GM18858 (cell line): ENCODE measurements around the gene SMTNL1.
"Not testable (repeated sequence)": the region's sequence is repeated elsewhere in the genome, so short reads cannot be mapped to it uniquely, and the experiment has no call there.

ENCODE experiments used
- ATAC-seq: cut with Tn5 transposase; IDR thresholded peaks from one replicate; pipeline ENCODE4 v1.9.1; 2021; ENCODE audit not compliant: unreplicated experiment

SMTNL1 gene

GRCh38 chr11:57508341-57509170 lies 28.8 kb upstream of the SMTNL1 start:
- no peak for ATAC-seq

- ATAC-seq, result no peak
Observed at GRCh38 chr11:57511741-57512430, 25.5 kb upstream of the SMTNL1 start.

DNA sequence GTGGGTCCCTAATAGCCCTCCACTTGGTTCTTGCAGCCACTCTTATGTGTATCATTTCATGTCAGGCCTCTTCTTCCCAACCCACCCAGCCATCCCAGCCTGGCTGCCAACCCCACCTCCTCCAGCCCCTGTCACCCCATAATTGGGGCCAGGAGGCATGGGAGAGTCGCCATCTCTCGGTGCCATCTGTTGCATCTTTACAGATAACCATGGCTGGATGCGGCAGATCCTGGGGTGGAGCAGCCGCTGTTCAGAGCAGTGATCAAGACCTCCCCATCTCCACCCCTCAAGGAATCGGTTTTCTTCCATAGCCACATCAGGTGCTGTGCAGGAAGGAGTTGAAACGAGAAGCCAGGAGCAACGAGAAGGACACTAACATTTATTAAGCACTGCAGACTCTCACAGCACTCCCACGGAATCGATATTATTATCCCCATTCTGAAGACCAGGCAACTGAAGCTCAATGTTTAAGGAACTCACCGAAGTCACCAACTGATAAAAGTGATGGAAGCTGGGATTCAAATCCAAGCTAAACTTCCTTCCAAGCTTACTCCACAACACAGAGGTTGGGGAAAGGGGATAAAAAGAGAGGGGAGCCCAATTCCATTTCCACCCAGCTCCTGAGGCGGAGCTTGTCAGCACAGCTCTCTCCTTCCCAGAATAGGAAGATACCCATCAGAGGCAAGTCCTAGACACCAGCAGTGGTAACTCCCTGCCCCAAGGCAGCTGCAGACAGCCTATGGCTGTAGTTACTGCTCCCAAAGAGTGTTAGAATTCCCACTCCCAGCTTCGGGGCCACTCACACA lies 24.5 kb upstream of the SMTNL1 start:
- ATAC-seq, result no peak

DNA sequence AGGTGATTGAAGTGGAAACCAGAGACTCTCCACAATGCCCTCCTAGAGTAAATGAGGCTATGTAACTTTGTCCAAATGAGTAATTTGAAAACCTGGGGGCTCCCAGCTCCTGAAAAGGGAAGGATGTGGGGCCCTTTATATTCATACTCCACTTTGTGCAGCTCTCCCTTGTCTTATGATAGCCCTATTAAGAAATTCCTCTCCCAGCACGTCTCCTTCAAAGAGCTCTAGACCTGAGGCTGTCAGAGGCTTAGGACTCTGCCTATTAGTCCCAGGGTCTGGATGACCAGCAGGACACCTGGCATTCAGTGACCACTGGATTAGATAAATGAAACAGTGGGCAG lies 24.0 kb upstream of the SMTNL1 start:
- no peak for ATAC-seq

GRCh38 chr11:57513911-57514537 lies 23.4 kb upstream of the SMTNL1 start:
- no peak for ATAC-seq

GRCh38 chr11:57514538-57515331 lies 22.7 kb upstream of the SMTNL1 start:
- ATAC-seq, result no peak

DNA sequence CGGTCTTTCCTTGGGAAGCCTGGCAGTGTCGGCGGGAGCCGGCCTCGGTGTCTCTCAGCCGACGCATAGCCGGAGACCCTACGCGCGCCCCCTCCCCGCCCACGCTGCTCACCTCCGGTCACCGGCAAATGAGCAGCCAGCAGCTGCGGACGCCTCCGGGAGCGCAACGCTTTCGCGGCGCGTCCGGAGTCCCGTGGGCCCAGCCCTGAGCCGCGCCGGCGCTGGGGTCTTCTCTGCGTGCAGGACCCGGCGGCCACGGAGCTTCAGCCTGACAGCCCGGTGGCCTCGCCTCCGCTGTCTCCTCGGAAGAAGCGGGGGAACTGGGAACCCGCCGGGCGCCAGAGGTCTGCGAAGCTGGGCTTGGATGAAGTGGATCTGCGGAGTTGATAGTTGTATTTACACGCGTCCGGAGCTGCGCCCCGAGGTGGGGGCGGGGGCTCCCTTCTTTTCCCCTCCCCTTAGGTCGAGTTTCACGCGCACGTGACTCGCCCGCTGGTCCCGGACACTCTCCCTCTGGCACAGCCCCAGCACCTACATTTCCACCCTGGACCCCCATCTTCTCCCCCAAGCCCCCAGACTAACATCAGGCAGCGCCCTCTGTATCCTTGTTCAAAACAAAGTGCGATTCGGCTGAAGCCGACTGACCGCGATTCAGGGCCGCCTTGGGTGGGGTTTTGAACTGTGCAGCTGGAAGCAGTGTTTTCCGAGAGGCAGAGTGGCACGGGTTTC lies 21.9 kb upstream of the SMTNL1 start, which contains the start of gene SLC43A1:
Gene SLC43A1 (minus strand): TSS at position 371 of the 729 bp plus-strand sequence. CDS start 1,591 bp downstream, outside the sequence.
- no peak for ATAC-seq

DNA sequence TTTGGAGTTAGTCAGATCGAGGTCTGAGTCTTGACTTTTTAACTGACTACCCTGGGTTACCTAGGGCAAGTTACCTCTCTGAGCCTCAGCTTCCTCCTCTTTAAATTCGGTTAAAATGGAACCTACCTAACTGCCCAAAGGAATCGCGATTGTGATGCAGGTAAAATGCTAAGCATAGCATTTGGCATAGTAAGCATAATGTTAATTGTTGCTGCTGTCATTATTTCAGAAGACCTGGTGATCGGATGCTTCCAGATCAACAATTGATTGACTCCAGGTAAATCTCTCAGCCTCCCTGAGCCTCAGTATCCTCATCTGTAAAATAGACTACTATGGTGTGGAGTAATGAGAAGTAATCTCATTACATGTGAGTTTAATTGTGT lies 21.3 kb upstream of the SMTNL1 start:
- ATAC-seq, result no peak

- no peak for ATAC-seq
Observed at GRCh38 chr11:57521116-57521515, 16.3 kb upstream of the SMTNL1 start.

- ATAC-seq, result no peak
Observed at GRCh38 chr11:57523419-57523818, 14.0 kb upstream of the SMTNL1 start.

- ATAC-seq, result no peak
Observed at GRCh38 chr11:57527056-57527631, 10.3 kb upstream of the SMTNL1 start.

- ATAC-seq, result no peak
Observed at GRCh38 chr11:57529012-57529411, 8.4 kb upstream of the SMTNL1 start.

GRCh38 chr11:57530215-57530595 lies 7.2 kb upstream of the SMTNL1 start:
- no peak for ATAC-seq

- peak; percentile 99 for ATAC-seq
Observed at GRCh38 chr11:57530596-57531507, 6.5 kb upstream of the SMTNL1 start, which contains the start of gene TIMM10. Gene TIMM10, minus strand, starts transcription at chr11:57530754. Its CDS starts 565 bp downstream, at chr11:57530189.

GRCh38 chr11:57534449-57534848 lies 2.9 kb upstream of the SMTNL1 start:
- ATAC-seq, result not testable (repeated sequence)

DNA sequence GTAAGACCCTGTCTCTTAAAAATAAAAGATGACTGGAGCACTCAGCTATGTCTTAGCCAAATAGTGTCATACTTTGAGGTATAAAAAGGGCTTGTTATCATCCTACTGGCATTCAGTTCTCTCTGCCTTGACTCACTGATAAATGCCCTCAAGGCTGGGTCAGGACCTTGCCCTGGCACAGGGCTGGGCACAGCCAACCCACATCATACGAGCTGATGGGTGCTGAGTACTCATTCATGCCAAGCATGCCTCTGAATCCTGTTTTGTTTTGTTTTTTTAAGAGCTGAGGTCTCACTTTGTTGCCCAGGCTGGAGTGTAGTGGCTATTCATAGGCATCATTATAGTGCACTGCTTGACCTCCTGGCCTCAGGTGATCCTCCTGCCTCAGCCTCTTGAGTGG lies 1.9 kb downstream of the SMTNL1 start:
- no peak for ATAC-seq

- ATAC-seq, result no peak
Observed at GRCh38 chr11:57541169-57541568, 3.8 kb downstream of the SMTNL1 start.

GRCh38 chr11:57542582-57542981 lies 5.2 kb downstream of the SMTNL1 start:
- no peak for ATAC-seq
